HG03520 (cell line): Measurements from ENCODE around the gene SLC31A1.
"Not testable (repeated sequence)": the region's sequence is repeated elsewhere in the genome, so short reads cannot be mapped to it uniquely, and the experiment has no call there.

ENCODE experiments used
- ATAC-seq: cut with Tn5 transposase; IDR thresholded peaks from one replicate; pipeline ENCODE4 v1.9.1; 2021; ENCODE audit warnings: mild to moderate bottlenecking, moderate library complexity; ENCODE audit not compliant: unreplicated experiment

The SLC31A1 gene

GRCh38 chr9:113219969-113220368, 1.4 kb upstream of the SLC31A1 start:
- ATAC-seq, result peak; percentile 53

- ATAC-seq, result no peak
These were observed 809 bp upstream of the SLC31A1 start for GRCh38 chr9:113220467-113221002.

DNA sequence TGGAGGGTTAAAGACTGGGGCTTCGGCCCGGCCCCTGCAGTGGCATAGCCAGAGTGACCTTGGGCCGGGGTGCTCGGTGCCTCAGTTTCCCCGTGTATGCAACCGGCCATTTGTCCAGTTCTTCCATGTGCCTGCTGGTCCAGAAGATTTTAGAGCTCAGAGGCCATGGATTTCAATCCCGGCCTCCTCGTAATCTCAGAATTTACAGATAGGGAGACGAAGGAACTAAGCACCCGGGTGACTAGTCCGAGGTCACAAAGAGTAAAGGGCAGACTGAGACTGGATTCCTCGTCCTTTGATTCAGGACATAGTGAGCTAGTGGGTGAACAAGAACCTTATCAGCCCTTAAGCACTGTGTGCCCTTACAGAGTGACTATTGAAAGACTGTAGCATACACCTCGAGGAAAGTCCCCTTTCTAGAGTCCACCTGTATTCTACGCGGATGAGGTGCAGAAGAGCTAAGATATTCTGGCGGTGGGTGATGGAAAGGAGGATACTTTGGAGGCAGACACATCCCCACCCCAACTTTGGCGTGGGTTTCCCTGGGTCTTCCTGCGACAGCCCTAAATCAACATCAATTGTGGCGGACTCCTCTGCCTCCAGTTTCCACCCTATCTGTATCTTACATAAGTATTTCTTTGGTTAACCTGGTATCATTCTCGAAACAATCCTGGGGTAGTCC, 597 bp downstream of the SLC31A1 start:
- ATAC-seq, result no peak

GRCh38 chr9:113222482-113222841, 1.1 kb downstream of the SLC31A1 start:
- no peak for ATAC-seq

DNA sequence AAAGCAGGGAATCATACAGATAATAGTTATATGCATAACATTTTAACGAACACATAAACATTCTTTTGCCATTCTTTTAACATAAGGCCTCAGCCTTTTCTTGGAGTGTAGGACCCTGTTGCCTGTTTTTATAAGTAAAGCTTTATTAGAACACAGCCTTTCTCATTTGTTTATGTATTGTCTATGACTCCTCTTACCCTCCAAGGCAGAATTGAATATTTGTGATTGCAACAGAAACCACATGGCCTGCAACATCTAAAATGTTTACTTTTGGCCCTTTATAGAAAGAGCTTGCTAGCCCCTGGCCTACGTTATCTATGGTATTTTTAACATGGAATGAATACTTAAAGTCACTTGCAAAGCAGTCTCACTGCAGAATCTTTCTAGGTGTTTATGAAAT, 2.6 kb downstream of the SLC31A1 start:
- no peak for ATAC-seq

DNA sequence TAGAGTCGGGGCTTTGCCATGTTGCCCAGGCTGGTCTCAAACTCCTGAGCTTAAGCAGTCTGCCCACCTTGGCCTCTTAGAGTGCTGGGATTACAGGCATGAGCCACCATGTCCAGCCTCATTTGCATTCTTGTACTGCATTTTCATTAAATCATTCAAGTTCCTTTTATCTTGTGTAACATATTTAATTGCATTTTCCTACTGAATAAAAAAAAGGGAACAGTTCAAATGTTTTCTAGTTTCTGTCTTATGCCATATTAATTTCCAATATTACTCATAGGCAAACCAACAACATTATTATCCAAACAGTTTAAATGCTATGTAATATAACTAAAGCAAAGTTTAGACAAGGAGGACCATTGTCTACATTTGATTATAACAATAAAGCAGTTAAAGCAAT, 6.1 kb downstream of the SLC31A1 start:
- no peak for ATAC-seq

GRCh38 chr9:113228130-113228665, 6.9 kb downstream of the SLC31A1 start:
- no peak for ATAC-seq

- no peak for ATAC-seq
These were observed 10.4 kb downstream of the SLC31A1 start for GRCh38 chr9:113231701-113232100.

GRCh38 chr9:113235701-113236255, 14.4 kb downstream of the SLC31A1 start:
- not testable (repeated sequence) for ATAC-seq

DNA sequence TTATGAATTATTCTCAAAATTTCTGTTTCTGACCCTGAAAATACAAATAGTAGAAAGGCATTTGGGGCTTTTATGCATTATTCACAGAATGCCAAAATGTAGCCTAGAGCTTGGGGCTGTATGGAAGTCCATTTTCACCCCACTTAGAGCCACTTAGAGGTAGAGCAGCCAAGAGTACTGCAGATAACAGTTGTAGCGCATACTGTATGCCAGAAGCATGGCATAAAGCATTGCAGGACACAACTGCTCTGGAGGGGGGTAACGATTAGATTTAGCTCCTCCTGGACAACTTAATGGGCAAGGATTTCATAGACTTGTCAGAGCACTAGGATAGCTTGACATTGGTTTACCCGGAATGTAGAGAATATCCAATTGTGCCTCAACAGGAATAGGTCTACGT, 15.7 kb downstream of the SLC31A1 start:
- no peak for ATAC-seq

GRCh38 chr9:113238202-113238858, 17.0 kb downstream of the SLC31A1 start:
- ATAC-seq, result no peak

- ATAC-seq, result no peak
These were observed 17.5 kb downstream of the SLC31A1 start for GRCh38 chr9:113238859-113239232.

DNA sequence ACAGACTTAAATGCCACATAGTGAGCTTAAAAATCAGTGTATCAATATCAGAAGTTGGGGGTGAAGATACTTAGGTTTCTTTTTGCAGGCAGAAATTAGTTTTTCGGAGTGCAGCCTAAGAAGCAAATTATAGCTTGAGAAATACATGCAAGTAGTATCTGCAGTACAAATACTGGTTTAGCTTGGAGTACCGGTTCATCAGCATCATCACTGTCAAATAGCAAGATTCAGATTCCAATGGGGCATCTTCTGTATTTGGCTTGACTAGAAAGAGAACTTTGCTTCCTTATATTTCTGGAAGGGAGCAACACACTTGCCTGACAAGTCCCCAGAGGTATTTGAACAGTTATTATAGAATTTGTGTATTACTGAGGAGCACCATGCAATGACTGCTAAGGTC, 19.8 kb downstream of the SLC31A1 start:
- ATAC-seq, result no peak

- ATAC-seq, result no peak
These were observed 23.2 kb downstream of the SLC31A1 start for GRCh38 chr9:113244556-113244955.

DNA sequence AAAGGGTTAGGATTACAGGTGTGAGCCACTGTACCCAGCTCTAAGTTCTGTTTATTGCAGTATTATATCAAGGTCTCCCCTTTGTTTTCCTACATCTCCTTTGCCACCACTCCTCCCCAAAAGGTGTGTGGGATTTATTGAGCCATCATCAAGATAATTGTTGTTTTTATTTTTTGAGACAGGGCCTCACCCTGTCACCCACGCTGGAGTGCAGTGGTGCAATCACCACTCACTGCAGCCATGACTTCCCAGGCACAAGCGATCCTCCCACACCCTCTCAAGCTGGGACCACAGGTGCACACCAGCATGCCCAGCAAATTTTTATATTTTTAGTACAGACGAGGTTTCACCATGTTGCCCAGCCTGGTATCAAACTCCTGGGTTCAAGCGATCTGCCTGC, 24.6 kb downstream of the SLC31A1 start:
- ATAC-seq, result no peak

GRCh38 chr9:113246928-113247327, 25.6 kb downstream of the SLC31A1 start:
- no peak for ATAC-seq

DNA sequence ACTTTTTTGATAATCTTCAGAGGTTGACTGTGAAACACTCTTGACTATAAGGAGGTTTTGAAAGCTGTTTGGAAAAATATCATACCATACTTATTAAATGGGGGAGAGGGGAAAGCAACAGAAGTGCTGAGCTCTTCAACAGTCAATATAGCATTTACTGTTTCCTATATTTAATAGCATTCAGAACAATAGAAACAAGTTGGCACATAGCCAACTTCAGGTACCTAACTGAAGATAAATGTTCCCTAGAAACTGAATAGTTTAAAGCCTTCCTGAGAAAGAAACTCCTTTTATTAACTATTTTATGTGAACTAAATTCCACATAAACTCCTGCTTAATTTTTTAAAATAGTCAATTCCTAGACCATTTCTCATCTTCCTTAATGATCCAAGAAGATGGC, 26.3 kb downstream of the SLC31A1 start:
- ATAC-seq, result no peak

GRCh38 chr9:113249661-113250060, 28.3 kb downstream of the SLC31A1 start:
- ATAC-seq, result not testable (repeated sequence)

- ATAC-seq, result no peak
These were observed 29.5 kb downstream of the SLC31A1 start for GRCh38 chr9:113250807-113251206.

- no peak for ATAC-seq
These were observed 33.6 kb downstream of the SLC31A1 start for GRCh38 chr9:113254991-113255390.

DNA sequence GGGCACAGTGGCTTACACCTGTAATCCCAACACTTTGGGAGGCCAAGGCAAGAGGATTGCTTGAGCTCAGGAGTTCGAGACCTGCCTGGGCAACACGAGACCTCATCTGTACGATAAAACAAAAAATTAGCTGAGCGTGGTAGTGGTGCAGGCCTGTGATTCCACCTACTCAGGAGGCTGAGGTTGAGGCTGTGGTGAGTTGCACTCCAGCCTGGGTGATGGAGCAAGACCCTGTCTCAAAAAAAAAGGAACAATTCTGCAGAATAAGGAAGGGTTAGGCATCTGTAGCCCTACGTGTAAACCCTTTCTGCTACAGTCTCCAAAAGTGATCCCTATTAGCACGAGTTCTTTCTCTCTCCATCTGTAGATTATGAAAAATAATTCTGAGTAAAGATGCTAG, 34.1 kb downstream of the SLC31A1 start:
- no peak for ATAC-seq

DNA sequence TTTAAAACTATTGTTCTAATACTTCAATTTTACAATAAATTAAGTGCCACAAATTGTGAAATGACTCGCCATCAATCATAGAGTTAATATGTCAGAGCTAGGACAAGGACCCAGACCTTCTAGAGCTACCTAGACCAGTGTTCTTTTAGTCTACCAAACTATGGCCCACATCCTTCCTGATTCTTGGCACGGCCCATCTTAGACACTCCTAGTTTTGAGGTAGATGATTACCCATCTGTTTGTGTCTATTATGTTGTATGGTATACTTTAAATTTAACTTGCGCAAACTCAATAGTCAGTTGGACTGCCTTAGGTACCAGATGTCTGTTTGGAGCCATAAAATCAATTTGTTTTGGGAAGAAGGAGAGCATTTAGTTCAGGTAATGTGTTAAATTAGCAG, 36.5 kb downstream of the SLC31A1 start:
- no peak for ATAC-seq
